ENCODE data around the gene ARID5B. TPM values are rescaled to one million over a fixed set of nuclear protein-coding genes. Genes with fewer than 3 reads are reported as not detected.

ARID5B gene
- total and polyA plus RNA-seq, 2 donors (not counting 3 experiments of a cell fraction or from before 2014, with no cell fraction given), result 5.6 to 8.9 TPM

GRCh38 chr10:62011558-62011957 lies 110.1 kb downstream of the ARID5B start:
- no peaks in the 10 kb centered on the region for H3K27me3 ChIP-seq (ENCODE audit: control insufficient read depth in 2 of 2, insufficient read depth in 2 of 2, low read length in 2 of 2)
- H3K4me3 ChIP-seq (replicated peaks in 1 of 3; ENCODE audit: insufficient read depth in 1 of 3, low read depth in 1 of 3, low read length in 3 of 3), result no peak overlapping the region
- POLR2A ChIA-PET, result no interaction called here
- no peaks in the 10 kb centered on the region for H3K36me3 ChIP-seq (ENCODE audit: control insufficient read depth in 2 of 2, extremely low read depth in 1 of 2, insufficient read depth in 2 of 2, low read length in 2 of 2)
- DNase-seq (ENCODE audit: low read depth, low spot score) (no peak), FAIRE-seq (no peak)
- no peaks in the 10 kb centered on the region for H3K9me1 ChIP-seq (replicated peaks; ENCODE audit: control insufficient read depth, extremely low read depth, insufficient read depth, low read length)
- TF ChIP-seq JUN (IDR thresholded peaks at IDR 0.05; ENCODE audit: borderline replicate concordance, insufficient read depth, insufficient read length, low read depth) (no peak), CTCF (IDR thresholded peaks at IDR 0.05; ENCODE audit: extremely low read depth in 1 of 2, insufficient read depth in 1 of 2, low read depth in 1 of 2, low read length in 2 of 2) (no peak), GATA2 (IDR thresholded peaks at IDR 0.05; ENCODE audit: insufficient read depth, insufficient read length, low read depth, low read length) (no peak), MYC (IDR thresholded peaks at IDR 0.05; ENCODE audit: low read depth, low read length) (no peak), MAX (IDR thresholded peaks at IDR 0.05; ENCODE audit: insufficient read depth, insufficient read length) (no peak), POLR2AphosphoS5 (IDR thresholded peaks at IDR 0.05; ENCODE audit: insufficient read depth, low read depth, low read length) (no peak)
- H3K4me1 ChIP-seq (ENCODE audit: control insufficient read depth, extremely low read depth, insufficient read depth, low read length), result peaks cover 2% of the 10 kb centered on the region
- no peaks in the 10 kb centered on the region for H3K9me3 ChIP-seq (replicated peaks; ENCODE audit: control insufficient read depth, insufficient read depth, low read length)
- no peak overlapping the region for H3K4me2 ChIP-seq (ENCODE audit: insufficient read depth, low read length)
- H3K79me2 ChIP-seq (ENCODE audit: control insufficient read depth, insufficient read depth, low read length), result no peaks in the 10 kb centered on the region
- CTCF ChIA-PET, result interaction anchor here (1.1 to 1.7 kb wide), 2 partner anchors 10 to 261 kb away, joined by 3 read pairs; no protein-coding TSS in a partner anchor
- H2AFZ ChIP-seq (ENCODE audit: low read depth, low read length), result no peak overlapping the region
- H3K9ac ChIP-seq (replicated peaks; ENCODE audit: extremely low read depth, insufficient read depth, low read length), result no peak overlapping the region
- no peak overlapping the region for H3K27ac ChIP-seq (ENCODE audit: insufficient read depth, low read depth, low read length)
- dilution Hi-C loops (cut with MboI; ENCODE audit: extremely low pct_ligation_motif_present, low sequenced_read_pairs) (no loop called here), intact Hi-C loops (cut with micrococcal nuclease) (no loop called here)
- BruUV-seq (replicated peaks), result no TSS peak
- no peaks in the 10 kb centered on the region for H4K20me1 ChIP-seq (replicated peaks; ENCODE audit: control insufficient read depth, extremely low read depth, insufficient read depth, low read length)

Measured in endothelial cell of umbilical vein (primary cell).